Measurements from ENCODE around the gene ASAP2. TPM values are rescaled to one million over a fixed set of nuclear protein-coding genes. Genes with fewer than 3 reads are reported as not detected.
A peak's percentile ranks its signal among the peaks of the same experiment; 100 is the strongest.

ASAP2 gene
- total and polyA plus RNA-seq, 9 of the 15 experiments (the other 6 are each of a cell fraction or from before 2014, with no cell fraction given) = 0.06 to 4.3 (median 3.1) TPM

- TF ChIP-seq PBX2 (CRISPR knock-in tag; IDR thresholded peaks at IDR 0.05; ENCODE audit: low read depth) (no peak), PBX2 (tag; conservative IDR thresholded peaks at IDR 0.05; ENCODE audit: low read depth) (no peak), KDM2B (CRISPR knock-in tag; IDR thresholded peaks at IDR 0.05) (no peak), MXI1 (IDR thresholded peaks at IDR 0.05; ENCODE audit: low read depth, low read length) (no peak), MYC (IDR thresholded peaks at IDR 0.05; ENCODE audit: low read depth, low read length) (0 out of 2 replicates have a peak, but pooled peaks have one; percentile 14), MYC (CRISPR knock-in tag; IDR thresholded peaks at IDR 0.05; ENCODE audit: borderline replicate concordance, low read depth) (no peak), C11orf30 (IDR thresholded peaks at IDR 0.05; ENCODE audit: low read depth) (no peak; the same call in 1 of the 2 replicates), MCM7 (IDR thresholded peaks at IDR 0.05) (no peak), PML (IDR thresholded peaks at IDR 0.05; ENCODE audit: low read length) (no peak), CBX2 (IDR thresholded peaks at IDR 0.05; ENCODE audit: insufficient read depth, low read length, poor library complexity, severe bottlenecking) (no peak), MAX (CRISPR knock-in tag; IDR thresholded peaks at IDR 0.05) (peak; percentile 76), NR1H2 (CRISPR knock-in tag; IDR thresholded peaks at IDR 0.05) (no peak), ELF2 (CRISPR knock-in tag; IDR thresholded peaks at IDR 0.05) (no peak), BRD9 (IDR thresholded peaks at IDR 0.05; ENCODE audit: low read depth, partially characterized antibody) (no peak), CHCHD3 (CRISPR knock-in tag; IDR thresholded peaks at IDR 0.05) (no peak), ATF6 (CRISPR knock-in tag; IDR thresholded peaks at IDR 0.05) (no peak), EGR1 (conservative IDR thresholded peaks at IDR 0.05) (no peak), IRF9 (tag; IDR thresholded peaks at IDR 0.05) (peak; percentile 10; the same call in 1 of the 2 replicates), ZNF592 (IDR thresholded peaks at IDR 0.05) (peak; percentile 95), RFX5 (IDR thresholded peaks at IDR 0.05; ENCODE audit: low read depth, low read length) (no peak)
Measured at GRCh38 chr2:9335322-9335832, 128.8 kb downstream of the ASAP2 start (continued).
